Parathyroid adenoma (tissue), 2 donors: Measurements from ENCODE around the gene STX8.

Experiments used
- H2AFZ ChIP-seq: fragments of 300-600 bp; sonication (generic); one replicate; pipeline ENCODE4 v1.7.0; 2017; ENCODE audit warnings: antibody characterized with exemption, mild to moderate bottlenecking
- H3K27ac ChIP-seq: fragments of 300-600 bp; sonication (generic); one replicate; pipeline ENCODE4 v1.7.0; 2017
- H3K27me3 ChIP-seq: fragments of 300-600 bp; sonication (generic); one replicate; pipeline ENCODE4 v1.7.0; 2017; ENCODE audit warnings: low read length; ENCODE audit not compliant: control insufficient read depth, insufficient read depth
- H3K36me3 ChIP-seq: fragments of 300-600 bp; sonication (generic); one replicate; pipeline ENCODE4 v1.7.0; 2017; ENCODE audit warnings: low read length; ENCODE audit not compliant: control insufficient read depth, insufficient read depth
- H3K4me1 ChIP-seq: fragments of 300-600 bp; sonication (generic); one replicate; pipeline ENCODE4 v1.7.0; 2017; ENCODE audit warnings: control low read depth
- H3K4me2 ChIP-seq: fragments of 300-600 bp; sonication (generic); one replicate; pipeline ENCODE4 v1.7.0; 2017; ENCODE audit warnings: low read length
- H3K4me3 ChIP-seq: fragments of 300-600 bp; sonication (generic); one replicate; pipeline ENCODE4 v1.7.0; 2017; ENCODE audit warnings: low read depth, low read length
- H3K79me2 ChIP-seq: fragments of 300-600 bp; sonication (generic); one replicate; pipeline ENCODE4 v1.7.0; 2017; ENCODE audit warnings: control low read depth
- H3K9ac ChIP-seq: fragments of 300-600 bp; sonication (generic); one replicate; pipeline ENCODE4 v1.7.0; 2017; ENCODE audit warnings: mild to moderate bottlenecking
- H3K9me3 ChIP-seq: fragments of 300-600 bp; sonication (generic); one replicate; pipeline ENCODE4 v1.7.0; 2017; ENCODE audit warnings: low read length; ENCODE audit not compliant: control insufficient read depth
- CTCF ChIP-seq: fragments of 300-600 bp; sonication (generic); IDR thresholded peaks from one replicate; pipeline ENCODE4 v1.7.0; 2017; ENCODE audit warnings: antibody characterized with exemption, mild to moderate bottlenecking
- donor health status: primary hyperparathyroidism.

STX8 gene

GRCh38 chr17:9370467-9370866 is 205.2 kb downstream of the STX8 start:
- Histone ChIP-seq H2AFZ (no peak overlapping the region), H3K27ac (no peak overlapping the region), H3K9ac (no peak overlapping the region), H3K4me1 (no peaks in the 10 kb centered on the region), H3K36me3 (no peaks in the 10 kb centered on the region), H3K4me3 (no peak overlapping the region), H3K79me2 (peaks cover 9% of the 10 kb centered on the region), H3K4me2 (no peak overlapping the region), H3K27me3 (no peaks in the 10 kb centered on the region), H3K9me3 (no peaks in the 10 kb centered on the region)
- TF ChIP-seq CTCF, result no peak

DNA sequence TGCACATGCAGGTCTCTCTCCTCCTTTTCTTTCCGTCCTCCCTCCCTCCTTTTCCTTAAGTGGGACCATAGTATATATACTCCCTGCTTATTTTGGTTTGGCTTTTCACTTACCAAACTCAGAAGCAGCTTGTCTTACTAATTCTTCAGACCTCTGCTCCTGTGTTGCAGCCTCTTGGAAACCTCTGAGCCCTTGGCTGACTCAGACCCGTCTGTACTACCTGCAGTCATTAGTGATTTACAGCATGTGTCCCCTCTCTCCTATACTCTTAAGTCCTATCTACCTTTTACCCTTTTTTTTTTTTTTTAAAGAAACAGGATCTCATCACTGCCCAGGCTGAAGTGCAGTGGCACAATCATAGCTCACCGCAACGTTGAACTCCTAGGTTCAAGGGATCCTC is 207.0 kb downstream of the STX8 start:
- TF ChIP-seq CTCF, result no peak
- H3K27ac ChIP-seq, result no peak overlapping the region
- no peaks in the 10 kb centered on the region for H3K27me3 ChIP-seq

DNA sequence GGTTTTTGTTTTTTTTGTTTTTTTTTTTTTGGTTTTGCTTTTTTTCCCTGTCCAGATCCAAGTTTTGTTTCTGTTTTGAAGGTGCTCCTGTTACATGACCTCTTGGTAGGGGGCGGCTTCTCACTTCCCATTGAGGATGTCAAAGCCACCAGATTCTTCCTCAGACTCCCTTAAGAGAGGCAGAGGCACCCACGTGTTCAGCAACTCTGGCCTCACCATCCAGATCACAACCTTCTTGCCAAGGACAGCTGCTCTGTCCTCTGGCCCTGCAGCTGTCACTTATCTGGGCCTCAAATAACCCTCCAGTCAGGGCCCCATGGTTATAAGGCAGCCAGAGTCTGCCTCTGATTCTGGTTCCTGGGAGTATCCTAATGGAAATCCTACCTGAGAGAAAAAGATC is 208.5 kb downstream of the STX8 start:
- no peak overlapping the region for H3K4me2 ChIP-seq
- no peak for TF ChIP-seq CTCF
- peaks cover 6% of the 10 kb centered on the region for H3K79me2 ChIP-seq
- no peaks in the 10 kb centered on the region for H3K27me3 ChIP-seq
- no peaks in the 10 kb centered on the region for H3K9me3 ChIP-seq
- H3K27ac ChIP-seq, result no peak overlapping the region
- no peak overlapping the region for H3K9ac ChIP-seq
- no peaks in the 10 kb centered on the region for H3K4me1 ChIP-seq
- H3K36me3 ChIP-seq, result no peaks in the 10 kb centered on the region
- H2AFZ ChIP-seq, result no peak overlapping the region
- H3K4me3 ChIP-seq, result no peak overlapping the region

More for the DNA sequence above, 207.0 kb downstream of the STX8 start:
- no peak overlapping the region for H2AFZ ChIP-seq
- H3K4me1 ChIP-seq, result no peaks in the 10 kb centered on the region
- H3K79me2 ChIP-seq, result peaks cover 9% of the 10 kb centered on the region
- no peaks in the 10 kb centered on the region for H3K36me3 ChIP-seq
- H3K9ac ChIP-seq, result no peak overlapping the region
- H3K9me3 ChIP-seq, result no peaks in the 10 kb centered on the region
- no peak overlapping the region for H3K4me2 ChIP-seq
- no peak overlapping the region for H3K4me3 ChIP-seq

- H3K9me3 ChIP-seq, result no peaks in the 10 kb centered on the region
- H3K4me2 ChIP-seq, result no peak overlapping the region
- no peak overlapping the region for H3K27ac ChIP-seq
- peaks cover 6% of the 10 kb centered on the region for H3K79me2 ChIP-seq
- H3K27me3 ChIP-seq, result no peaks in the 10 kb centered on the region
- H3K9ac ChIP-seq, result no peak overlapping the region
- TF ChIP-seq CTCF, result no peak
- H3K36me3 ChIP-seq, result no peaks in the 10 kb centered on the region
- no peaks in the 10 kb centered on the region for H3K4me1 ChIP-seq
- no peak overlapping the region for H2AFZ ChIP-seq
- no peak overlapping the region for H3K4me3 ChIP-seq
Observed at GRCh38 chr17:9364837-9365430, 210.7 kb downstream of the STX8 start.
